Measurements from ENCODE around the gene MPRIP. TPM values are rescaled to one million over a fixed set of nuclear protein-coding genes. Genes with fewer than 3 reads are reported as not detected.
A peak's percentile ranks its signal among the peaks of the same experiment; 100 is the strongest.

Gene MPRIP
- total RNA-seq, 1 experiment from 2014 or later, result 443 TPM

DNA sequence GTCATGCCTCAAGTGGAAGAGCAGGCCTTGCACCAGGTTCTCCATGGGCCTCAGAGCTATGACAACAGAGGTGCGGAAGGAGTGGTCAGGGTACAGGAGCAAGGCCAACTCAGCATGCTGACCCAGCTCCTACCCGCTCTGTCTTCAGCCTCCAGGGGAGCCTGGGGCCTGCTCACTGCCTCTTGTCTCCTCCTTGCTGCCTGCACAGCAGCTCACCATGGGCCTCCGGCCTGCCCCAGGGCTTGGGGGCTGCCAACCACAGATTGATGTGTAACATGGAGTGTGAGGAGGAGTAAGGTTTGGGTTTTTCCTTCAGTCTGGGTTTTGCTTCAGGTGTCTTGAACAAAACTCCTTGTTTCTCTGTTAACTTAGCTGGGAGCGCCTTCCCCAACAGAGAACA lies 101.8 kb downstream of the MPRIP start:
- CTCF ChIA-PET, result no interaction called here
- Histone ChIP-seq H3K9me2 (ENCODE audit: insufficient read depth) (no peaks in the 10 kb centered on the region), H3K9me3 (ENCODE audit: insufficient read depth, low read depth) (no peaks in the 10 kb centered on the region), H3K27me3 (ENCODE audit: insufficient read depth, low read depth) (no peaks in the 10 kb centered on the region), H3K36me3 (ENCODE audit: low read depth) (peaks cover 54% of the 10 kb centered on the region), H3F3A (ENCODE audit: insufficient read depth, low read depth) (peaks cover 77% of the 10 kb centered on the region; the same call in 1 of the 2 replicates), H3K4me3 (no peak overlapping the region), H3K27ac (no peak overlapping the region), H2AFZ (no peak overlapping the region), H4K20me1 (ENCODE audit: insufficient read depth) (peaks cover 57% of the 10 kb centered on the region), H3K79me2 (ENCODE audit: low read depth) (0 out of 2 replicates have a peak, but pooled peaks cover 11% of the 10 kb centered on the region), H3K4me1 (replicated peaks; ENCODE audit: insufficient read depth) (no peaks in the 10 kb centered on the region), H3K4me2 (no peak overlapping the region)
- POLR2A ChIA-PET (ENCODE audit: unreplicated experiment), result no interaction called here
- TF ChIP-seq EZH2 (IDR thresholded peaks at IDR 0.05; ENCODE audit: low read depth), result no peak
- TF ChIP-seq, protein P1, sequence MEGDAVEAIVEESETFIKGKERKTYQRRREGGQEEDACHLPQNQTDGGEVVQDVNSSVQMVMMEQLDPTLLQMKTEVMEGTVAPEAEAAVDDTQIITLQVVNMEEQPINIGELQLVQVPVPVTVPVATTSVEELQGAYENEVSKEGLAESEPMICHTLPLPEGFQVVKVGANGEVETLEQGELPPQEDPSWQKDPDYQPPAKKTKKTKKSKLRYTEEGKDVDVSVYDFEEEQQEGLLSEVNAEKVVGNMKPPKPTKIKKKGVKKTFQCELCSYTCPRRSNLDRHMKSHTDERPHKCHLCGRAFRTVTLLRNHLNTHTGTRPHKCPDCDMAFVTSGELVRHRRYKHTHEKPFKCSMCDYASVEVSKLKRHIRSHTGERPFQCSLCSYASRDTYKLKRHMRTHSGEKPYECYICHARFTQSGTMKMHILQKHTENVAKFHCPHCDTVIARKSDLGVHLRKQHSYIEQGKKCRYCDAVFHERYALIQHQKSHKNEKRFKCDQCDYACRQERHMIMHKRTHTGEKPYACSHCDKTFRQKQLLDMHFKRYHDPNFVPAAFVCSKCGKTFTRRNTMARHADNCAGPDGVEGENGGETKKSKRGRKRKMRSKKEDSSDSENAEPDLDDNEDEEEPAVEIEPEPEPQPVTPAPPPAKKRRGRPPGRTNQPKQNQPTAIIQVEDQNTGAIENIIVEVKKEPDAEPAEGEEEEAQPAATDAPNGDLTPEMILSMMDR (conservative IDR thresholded peaks at IDR 0.05), result no peak
- intact Hi-C loops (cut with micrococcal nuclease; ENCODE audit: unreplicated experiment), result no loop called here
- BruUV-seq (replicated peaks), result no TSS peak
- DNase-seq, result no peak

DNA sequence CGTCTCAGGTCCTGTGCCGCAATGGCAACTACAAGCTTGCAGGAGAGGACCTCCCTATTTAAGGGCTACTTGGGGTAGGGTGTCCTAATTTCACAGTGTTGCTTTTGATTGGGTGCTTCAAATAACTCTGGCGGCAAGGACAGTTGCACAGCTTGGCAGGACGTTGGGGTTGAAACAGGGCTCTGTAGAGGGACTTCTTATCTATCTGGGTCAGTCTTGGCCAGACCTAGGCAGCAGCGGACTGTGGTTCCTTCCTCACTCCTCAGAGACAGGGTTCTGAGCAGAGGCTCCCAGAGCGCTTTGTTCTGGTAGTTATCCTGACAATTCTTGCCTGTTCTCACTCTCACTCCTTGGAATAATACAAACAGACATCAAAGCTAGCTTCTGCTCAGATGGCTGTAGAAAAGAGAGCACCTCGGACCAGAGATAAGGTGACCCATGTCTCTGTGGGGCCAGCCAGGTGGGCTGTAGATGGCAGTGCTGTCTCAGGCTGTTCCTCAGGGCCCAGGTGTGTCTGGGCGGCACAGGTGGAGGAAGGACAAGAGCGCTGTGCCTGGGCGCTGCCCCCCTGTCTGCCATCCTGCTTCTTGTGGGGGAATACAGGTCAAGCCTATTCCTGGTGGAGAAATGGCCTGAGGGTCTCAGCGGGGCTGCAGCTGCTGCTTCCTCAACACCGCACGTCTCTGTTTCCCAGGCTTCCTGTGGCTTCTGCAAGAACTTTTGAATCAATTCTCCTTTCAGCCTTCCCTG lies 102.8 kb downstream of the MPRIP start:
- no TSS peak for BruUV-seq (replicated peaks)

DNA sequence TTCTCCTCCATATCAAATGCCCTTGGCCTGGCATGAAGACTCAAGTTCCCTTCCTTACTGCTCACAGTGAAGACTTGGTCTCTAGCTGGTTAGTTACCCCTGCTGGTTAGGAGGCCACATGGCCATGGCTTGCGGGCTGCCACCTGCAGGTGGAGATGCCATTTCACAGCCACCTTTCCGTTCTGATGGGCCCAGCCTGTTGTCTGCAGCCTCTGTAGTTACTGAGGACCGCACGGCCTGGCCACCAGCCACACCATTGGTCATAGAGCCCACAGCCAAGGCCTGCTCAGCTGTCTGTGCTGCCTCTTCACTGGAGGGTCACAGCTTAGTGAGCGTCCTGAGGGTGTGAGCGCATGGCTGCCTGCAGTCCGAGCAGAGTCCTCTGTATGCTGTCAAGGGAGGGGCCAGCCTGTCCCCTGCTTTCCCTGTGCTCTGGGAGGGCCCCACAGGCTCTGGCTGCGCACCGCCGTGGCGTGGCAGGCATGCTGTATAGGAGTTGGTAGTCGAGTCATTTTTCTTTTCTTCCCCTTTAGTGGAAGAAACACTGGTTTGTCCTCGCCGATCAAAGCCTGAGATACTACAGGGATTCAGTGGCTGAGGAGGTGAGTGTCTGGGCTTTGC lies 104.6 kb downstream of the MPRIP start:
- Histone ChIP-seq H3K27ac (no peak overlapping the region), H3K9me2 (ENCODE audit: insufficient read depth) (no peaks in the 10 kb centered on the region), H3K36me3 (ENCODE audit: low read depth) (peaks cover 77% of the 10 kb centered on the region), H4K20me1 (ENCODE audit: insufficient read depth) (peaks cover 55% of the 10 kb centered on the region), H3F3A (ENCODE audit: insufficient read depth, low read depth) (peaks cover 75% of the 10 kb centered on the region), H3K9me3 (ENCODE audit: insufficient read depth, low read depth) (no peaks in the 10 kb centered on the region), H2AFZ (no peak overlapping the region), H3K27me3 (ENCODE audit: insufficient read depth, low read depth) (no peaks in the 10 kb centered on the region), H3K4me1 (replicated peaks; ENCODE audit: insufficient read depth) (no peaks in the 10 kb centered on the region), H3K4me2 (no peak overlapping the region), H3K4me3 (no peak overlapping the region), H3K79me2 (ENCODE audit: low read depth) (0 out of 2 replicates have a peak, but pooled peaks cover 21% of the 10 kb centered on the region)
- CTCF ChIA-PET, result no interaction called here
- POLR2A ChIA-PET (ENCODE audit: unreplicated experiment), result no interaction called here
- no peak for DNase-seq
- BruUV-seq (replicated peaks), result no TSS peak
- intact Hi-C loops (cut with micrococcal nuclease; ENCODE audit: unreplicated experiment), result no loop called here
- no peak for TF ChIP-seq EZH2 (IDR thresholded peaks at IDR 0.05; ENCODE audit: low read depth)
- TF ChIP-seq, protein P1 (conservative IDR thresholded peaks at IDR 0.05), result peak; percentile 52; the same call in 1 of the 2 replicates

More for the DNA sequence above, 102.8 kb downstream of the MPRIP start:
- intact Hi-C loops (cut with micrococcal nuclease; ENCODE audit: unreplicated experiment), result no loop called here
- Histone ChIP-seq H3K4me2 (no peak overlapping the region), H3K27ac (no peak overlapping the region), H3K36me3 (ENCODE audit: low read depth) (peaks cover 61% of the 10 kb centered on the region), H3K79me2 (ENCODE audit: low read depth) (0 out of 2 replicates have a peak, but pooled peaks cover 18% of the 10 kb centered on the region), H3K9me2 (ENCODE audit: insufficient read depth) (no peaks in the 10 kb centered on the region), H3K9me3 (ENCODE audit: insufficient read depth, low read depth) (no peaks in the 10 kb centered on the region), H3K27me3 (ENCODE audit: insufficient read depth, low read depth) (no peaks in the 10 kb centered on the region), H2AFZ (no peak overlapping the region), H3K4me3 (no peak overlapping the region), H3F3A (ENCODE audit: insufficient read depth, low read depth) (peaks cover 75% of the 10 kb centered on the region), H3K4me1 (replicated peaks; ENCODE audit: insufficient read depth) (no peaks in the 10 kb centered on the region), H4K20me1 (ENCODE audit: insufficient read depth) (peaks cover 59% of the 10 kb centered on the region)
- no peak for DNase-seq
- no peak for TF ChIP-seq EZH2 (IDR thresholded peaks at IDR 0.05; ENCODE audit: low read depth)
- TF ChIP-seq, protein P1 (conservative IDR thresholded peaks at IDR 0.05), result no peak
- ChIA-PET POLR2A (ENCODE audit: unreplicated experiment) (no interaction called here), CTCF (no interaction called here)

All from PC-9 (cell line).